Left lung (tissue), 10 donors: ENCODE data around the gene BATF. TPM values are rescaled to one million over a fixed set of nuclear protein-coding genes. Genes with fewer than 3 reads are reported as not detected.

Experiments
- ATAC-seq: fragments of 200-7000 bp; cut with Tn5 transposase; one replicate; pipeline ENCODE4 v1.9.1; 2020; ENCODE audit warnings: moderate library complexity
- DNase-seq, 4 donors: peaks; one replicate each; pipeline ENCODE4 v3.0.0-alpha.2; 2013 to 2020
- H3K27ac ChIP-seq, 2 donors: fragments of 200-600 bp; sonication (generic) in 1 of 2; one replicate each; pipeline versions ENCODE4 v1.5.0 to v1.8.0; 2020 to 2021
- H3K27me3 ChIP-seq, 2 donors: fragments of 200-600 bp; sonication (generic) in 1 of 2; one replicate each; pipeline versions ENCODE4 v1.5.0 to v1.8.0; 2020 to 2021
- H3K36me3 ChIP-seq, 2 donors: fragments of 200-600 bp; sonication (generic) in 1 of 2; one replicate each; pipeline versions ENCODE4 v1.5.0 to v1.8.0; 2020 to 2021
- H3K4me1 ChIP-seq, 2 donors: fragments of 200-600 bp; one replicate each; pipeline ENCODE4 v1.8.0; 2021
- H3K4me3 ChIP-seq, 2 donors: fragments of 200-600 bp; sonication (generic) in 1 of 2; one replicate each; pipeline versions ENCODE4 v1.5.0 to v1.8.0; 2020 to 2021; ENCODE audit warnings: mild to moderate bottlenecking in 1 of 2
- H3K9me3 ChIP-seq, 2 donors: fragments of 200-600 bp; sonication (generic) in 1 of 2; one replicate each; pipeline versions ENCODE4 v1.5.0 to v1.8.0; 2020 to 2021
- CTCF ChIP-seq, 2 donors: fragments of 200-600 bp; sonication (generic) in 1 of 2; IDR thresholded peaks; one replicate each; pipeline versions ENCODE4 v1.5.0 to v1.8.0; 2021; ENCODE audit warnings: antibody characterized with exemption in 2 of 2
- intact Hi-C, 2 donors: fragments of 100-400 bp; cut with DNase I; formaldehyde crosslinking; loops; one replicate each; pipeline versions ENCODE4 v1.11.2 to v1.14.2; 2022
- polyA plus RNA-seq, 6 donors: library from polyadenylated mRNA; unstranded; fragments of 120-200 nt; gene quantifications; one replicate each; pipeline ENCODE4 v1.2.1, GENCODE V29; 2013; ENCODE audit not compliant: insufficient read length in 6 of 6
- total RNA-seq, 2 donors: library from RNA; stranded (reverse); fragmentation: NEBNext Ultra II Directional; extraction: Animal tissue kit (Norgen Biotek cat#: 25700); gene quantifications; one replicate each; pipeline ENCODE4 v1.2.1, GENCODE V29; 2021
- donor health status: DM: no; HTN: yes; CAD: no.
- donor health status: DM: no; HTN: no; CAD: no.

The BATF gene
- total and polyA plus RNA-seq, 8 donors, result 0.46 to 19.6 (median 1.2) TPM

- Histone ChIP-seq H3K9me3 (peaks cover 0 to 24% of the 10 kb centered on the region in 2 donors), H3K4me3 (no peak overlapping the region), H3K27ac (no peak overlapping the region), H3K27me3 (no peaks in the 10 kb centered on the region), H3K4me1 (peaks cover 0 to 21% of the 10 kb centered on the region in 2 donors), H3K36me3 (no peaks in the 10 kb centered on the region)
- no peak for TF ChIP-seq CTCF (IDR thresholded peaks at IDR 0.05)
- DNase-seq (no peak), ATAC-seq (no peak)
- intact Hi-C loops, result no loop called here
Measured at GRCh38 chr14:75511201-75511600, 11.1 kb upstream of the BATF start.

GRCh38 chr14:75513911-75514672 is 8.2 kb upstream of the BATF start:
- H3K4me1 ChIP-seq, result peaks cover 0 to 29% of the 10 kb centered on the region in 2 donors
- no peaks in the 10 kb centered on the region for H3K27me3 ChIP-seq
- H3K9me3 ChIP-seq, result peaks cover 0 to 15% of the 10 kb centered on the region in 2 donors
- H3K27ac ChIP-seq, result no peak overlapping the region
- ATAC-seq, result peak; percentile 86
- H3K36me3 ChIP-seq, result no peaks in the 10 kb centered on the region
- no peak overlapping the region for H3K4me3 ChIP-seq
- DNase-seq, result peak in 1 of 4 donors; percentile 43
- intact Hi-C loops, result no loop called here
- TF ChIP-seq CTCF (IDR thresholded peaks at IDR 0.05), result no peak

- DNase-seq (peak in 2 of 4 donors; percentile 27 to 90), ATAC-seq (peak; percentile 71)
- peak overlapping the region in 1 of 2 donors; percentile 29 for H3K27ac ChIP-seq
- no peak for TF ChIP-seq CTCF (IDR thresholded peaks at IDR 0.05)
- H3K36me3 ChIP-seq, result no peaks in the 10 kb centered on the region
- H3K4me1 ChIP-seq, result peaks cover 0 to 29% of the 10 kb centered on the region in 2 donors
- no peaks in the 10 kb centered on the region for H3K27me3 ChIP-seq
- H3K4me3 ChIP-seq, result peak overlapping the region; percentile 21 to 26
- peaks cover 0 to 15% of the 10 kb centered on the region in 2 donors for H3K9me3 ChIP-seq
- intact Hi-C loops, result no loop called here
Measured at GRCh38 chr14:75514673-75515628, 7.3 kb upstream of the BATF start.

GRCh38 chr14:75515629-75515996 is 6.7 kb upstream of the BATF start:
- no peak for DNase-seq
- H3K4me1 ChIP-seq, result peaks cover 0 to 29% of the 10 kb centered on the region in 2 donors
- H3K4me3 ChIP-seq, result peak overlapping the region; percentile 21 to 26
- TF ChIP-seq CTCF (IDR thresholded peaks at IDR 0.05), result no peak
- no peaks in the 10 kb centered on the region for H3K36me3 ChIP-seq
- ATAC-seq, result peak; percentile 10
- H3K9me3 ChIP-seq, result peaks cover 0 to 13% of the 10 kb centered on the region in 2 donors
- no peaks in the 10 kb centered on the region for H3K27me3 ChIP-seq
- peak overlapping the region in 1 of 2 donors; percentile 2 for H3K27ac ChIP-seq
- intact Hi-C loops, result no loop called here

GRCh38 chr14:75518625-75519024 is 3.6 kb upstream of the BATF start:
- peak in 1 of 2 donors; percentile 34 for TF ChIP-seq CTCF (IDR thresholded peaks at IDR 0.05)
- no peak for DNase-seq
- no peaks in the 10 kb centered on the region for H3K36me3 ChIP-seq
- no peaks in the 10 kb centered on the region for H3K9me3 ChIP-seq
- no peaks in the 10 kb centered on the region for H3K27me3 ChIP-seq
- H3K4me1 ChIP-seq, result peaks cover 0 to 45% of the 10 kb centered on the region in 2 donors
- intact Hi-C loops, result no loop called here
- no peak overlapping the region for H3K27ac ChIP-seq
- H3K4me3 ChIP-seq, result no peak overlapping the region
- ATAC-seq, result no peak
